ENCODE data around the gene WRNIP1. TPM values are rescaled to one million over a fixed set of nuclear protein-coding genes. Genes with fewer than 3 reads are reported as not detected.

The WRNIP1 gene
- total and polyA plus RNA-seq, 2 of the 13 experiments (the other 11 are each of a cell fraction or from before 2014, with no cell fraction given), result 77.7 to 90.3 TPM

GRCh38 chr6:2816158-2816557, 51.0 kb downstream of the WRNIP1 start (continued):
- TF ChIP-seq LBX2 (CRISPR knock-in tag; IDR thresholded peaks at IDR 0.05; ENCODE audit: borderline replicate concordance) (no peak), HNRNPK (IDR thresholded peaks at IDR 0.05; ENCODE audit: low read depth, low read length, poor library complexity, severe bottlenecking) (no peak), AFF4 (CRISPR knock-in tag; IDR thresholded peaks at IDR 0.05) (no peak), DNMT3B (CRISPR knock-in tag; conservative IDR thresholded peaks at IDR 0.05) (no peak), HDAC6 (IDR thresholded peaks at IDR 0.05; ENCODE audit: low read depth, low read length) (no peak), ATM (IDR thresholded peaks at IDR 0.05; ENCODE audit: borderline replicate concordance) (no peak)
- TF ChIP-seq, protein P1, sequence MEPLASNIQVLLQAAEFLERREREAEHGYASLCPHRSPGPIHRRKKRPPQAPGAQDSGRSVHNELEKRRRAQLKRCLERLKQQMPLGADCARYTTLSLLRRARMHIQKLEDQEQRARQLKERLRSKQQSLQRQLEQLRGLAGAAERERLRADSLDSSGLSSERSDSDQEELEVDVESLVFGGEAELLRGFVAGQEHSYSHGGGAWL (CRISPR knock-in tag; IDR thresholded peaks at IDR 0.05), result no peak

- in situ Hi-C loops (cut with HindIII; ENCODE audit: extremely low pct_ligation_motif_present, low pct_unique_long_range_greater_than_20kb), result no loop called here
- Histone ChIP-seq H3K4me2 (ENCODE audit: low read depth, low read length) (peak overlapping the region; percentile 62), H3K9ac (ENCODE audit: insufficient read depth, low read depth, low read length) (peak overlapping the region; percentile 30; the same call in 1 of the 2 replicates), H2AFZ (ENCODE audit: low read length) (peak overlapping the region; percentile 80), H3K4me1 (ENCODE audit: insufficient read depth, low read length) (peaks cover 35% of the 10 kb centered on the region), H3K36me3 (replicated peaks in 1 of 2; ENCODE audit: control insufficient read depth in 1 of 2, insufficient read depth in 2 of 2, low read length in 2 of 2) (no peaks in the 10 kb centered on the region), H3K27ac (ENCODE audit: extremely low read length, insufficient read depth, low read length) (no peak overlapping the region), H3K9me3 (ENCODE audit: low read length) (peaks cover 15% of the 10 kb centered on the region; the same call in 1 of the 2 replicates), H3K79me2 (ENCODE audit: insufficient read depth, low read length) (no peaks in the 10 kb centered on the region), H3K27me3 (ENCODE audit: control insufficient read depth in 1 of 2, insufficient read depth in 2 of 2, low read length in 2 of 2) (no peaks in the 10 kb centered on the region), H3K4me3 (replicated peaks in 1 of 3; ENCODE audit: insufficient read depth in 1 of 3, low read depth in 2 of 3, low read length in 3 of 3) (peak overlapping the region in 2 of 3 experiments; percentile 7 to 29; a peak in 1 of 6 replicates), H4K20me1 (ENCODE audit: insufficient read depth, low read length) (no peaks in the 10 kb centered on the region)
- no TSS peak for BruUV-seq (replicated peaks)
- peak; percentile 72 for ATAC-seq
- WGBS (ENCODE audit: low lambda C conversion rate), result 10% methylated on average over 4 of the region's 4 CpGs
- intact Hi-C loops (cut with micrococcal nuclease; ENCODE audit: unreplicated experiment), result no loop called here
- ChIA-PET POLR2A (interaction anchor here (0.6 to 3.0 kb wide), 5 partner anchors 9 to 52 kb away, joined by 3 to 33 read pairs (median 7); partner anchors contain the start of genes SERPINB1 and WRNIP1), CTCF (ENCODE audit: low intra/inter-chr PET ratio, low total read pairs) (no interaction called here)
- no peak for FAIRE-seq
- DNase-seq (ENCODE audit: low spot score), result no peak
- TF ChIP-seq KMT2B (CRISPR knock-in tag; IDR thresholded peaks at IDR 0.05) (0 out of 2 replicates have a peak, but pooled peaks have one; percentile 36), CBX2 (IDR thresholded peaks at IDR 0.05; ENCODE audit: low read depth, low read length) (no peak), CBX2 (CRISPR knock-in tag; IDR thresholded peaks at IDR 0.05; ENCODE audit: low read depth) (no peak), NRL (CRISPR knock-in tag; IDR thresholded peaks at IDR 0.05; ENCODE audit: borderline replicate concordance) (no peak), RXRB (CRISPR knock-in tag; IDR thresholded peaks at IDR 0.05; ENCODE audit: borderline replicate concordance) (peak; percentile 38; the same call in 1 of the 2 replicates), ERF (CRISPR knock-in tag; IDR thresholded peaks at IDR 0.05) (0 out of 2 replicates have a peak, but pooled peaks have one; percentile 49), IRF2 (CRISPR knock-in tag; IDR thresholded peaks at IDR 0.05) (0 out of 2 replicates have a peak, but pooled peaks have one; percentile 11), TARDBP (CRISPR knock-in tag; IDR thresholded peaks at IDR 0.05) (0 out of 2 replicates have a peak, but pooled peaks have one; percentile 49), SNAPC2 (CRISPR knock-in tag; IDR thresholded peaks at IDR 0.05) (0 out of 2 replicates have a peak, but pooled peaks have one; percentile 38), ZNF572 (CRISPR knock-in tag; IDR thresholded peaks at IDR 0.05) (no peak)
- TF ChIP-seq, protein P2, sequence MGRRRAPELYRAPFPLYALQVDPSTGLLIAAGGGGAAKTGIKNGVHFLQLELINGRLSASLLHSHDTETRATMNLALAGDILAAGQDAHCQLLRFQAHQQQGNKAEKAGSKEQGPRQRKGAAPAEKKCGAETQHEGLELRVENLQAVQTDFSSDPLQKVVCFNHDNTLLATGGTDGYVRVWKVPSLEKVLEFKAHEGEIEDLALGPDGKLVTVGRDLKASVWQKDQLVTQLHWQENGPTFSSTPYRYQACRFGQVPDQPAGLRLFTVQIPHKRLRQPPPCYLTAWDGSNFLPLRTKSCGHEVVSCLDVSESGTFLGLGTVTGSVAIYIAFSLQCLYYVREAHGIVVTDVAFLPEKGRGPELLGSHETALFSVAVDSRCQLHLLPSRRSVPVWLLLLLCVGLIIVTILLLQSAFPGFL (CRISPR knock-in tag; IDR thresholded peaks at IDR 0.05), result no peak
Observed at GRCh38 chr6:2817903-2818443, 52.8 kb downstream of the WRNIP1 start.

Data from HepG2 (cell line).